Measurements from ENCODE around the gene TPGS1.
"Not testable (repeated sequence)": the region's sequence is repeated elsewhere in the genome, so short reads cannot be mapped to it uniquely, and the experiment has no call there.

DNA sequence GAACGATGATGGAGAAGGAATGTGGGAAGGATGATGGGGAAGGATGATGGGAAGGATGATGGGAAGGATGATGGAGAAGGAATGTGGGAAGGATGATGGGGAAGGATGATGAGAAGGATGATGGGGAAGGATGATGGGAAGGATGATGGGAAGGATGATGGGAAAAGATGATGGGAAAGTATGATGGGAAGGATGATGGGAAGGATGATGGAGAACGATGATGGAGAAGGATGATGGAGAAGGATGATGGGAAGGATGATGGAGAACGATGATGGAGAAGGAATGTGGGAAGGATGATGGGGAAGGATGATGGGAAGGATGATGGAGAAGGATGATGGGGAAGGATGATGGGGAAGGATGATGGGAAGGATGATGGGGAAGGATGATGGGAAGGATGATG, 26.2 kb upstream of the TPGS1 start:
- TF ChIP-seq POLR2A (IDR thresholded peaks at IDR 0.05), result not testable (repeated sequence)
- TF ChIP-seq, protein P1, sequence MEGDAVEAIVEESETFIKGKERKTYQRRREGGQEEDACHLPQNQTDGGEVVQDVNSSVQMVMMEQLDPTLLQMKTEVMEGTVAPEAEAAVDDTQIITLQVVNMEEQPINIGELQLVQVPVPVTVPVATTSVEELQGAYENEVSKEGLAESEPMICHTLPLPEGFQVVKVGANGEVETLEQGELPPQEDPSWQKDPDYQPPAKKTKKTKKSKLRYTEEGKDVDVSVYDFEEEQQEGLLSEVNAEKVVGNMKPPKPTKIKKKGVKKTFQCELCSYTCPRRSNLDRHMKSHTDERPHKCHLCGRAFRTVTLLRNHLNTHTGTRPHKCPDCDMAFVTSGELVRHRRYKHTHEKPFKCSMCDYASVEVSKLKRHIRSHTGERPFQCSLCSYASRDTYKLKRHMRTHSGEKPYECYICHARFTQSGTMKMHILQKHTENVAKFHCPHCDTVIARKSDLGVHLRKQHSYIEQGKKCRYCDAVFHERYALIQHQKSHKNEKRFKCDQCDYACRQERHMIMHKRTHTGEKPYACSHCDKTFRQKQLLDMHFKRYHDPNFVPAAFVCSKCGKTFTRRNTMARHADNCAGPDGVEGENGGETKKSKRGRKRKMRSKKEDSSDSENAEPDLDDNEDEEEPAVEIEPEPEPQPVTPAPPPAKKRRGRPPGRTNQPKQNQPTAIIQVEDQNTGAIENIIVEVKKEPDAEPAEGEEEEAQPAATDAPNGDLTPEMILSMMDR (IDR thresholded peaks at IDR 0.05), result not testable (repeated sequence)

Data from testis (tissue), 2 donors.